NCI-H345 treated with DMSO at 0.1 percent for 48 hours (cell line): Measurements from ENCODE around the gene DOCK1.

Experiments used
- DNase-seq: peaks from one replicate; lab custom pipeline; 2025; ENCODE audit not compliant: unreplicated experiment; lab: John Stamatoyannopoulos, UW

DOCK1 gene

GRCh38 chr10:127003032-127003685, 97.9 kb downstream of the DOCK1 start:
- DNase-seq, result no peak

GRCh38 chr10:127006453-127006852, 101.2 kb downstream of the DOCK1 start:
- DNase-seq, result no peak

- DNase-seq, result no peak
These were observed 104.1 kb downstream of the DOCK1 start for GRCh38 chr10:127009366-127009765.

GRCh38 chr10:127011174-127011573, 105.9 kb downstream of the DOCK1 start:
- no peak for DNase-seq

GRCh38 chr10:127012071-127012768, 107.0 kb downstream of the DOCK1 start:
- DNase-seq, result no peak

- no peak for DNase-seq
These were observed 107.5 kb downstream of the DOCK1 start for GRCh38 chr10:127012769-127013152.

GRCh38 chr10:127013211-127013656, 108.0 kb downstream of the DOCK1 start:
- no peak for DNase-seq

GRCh38 chr10:127013691-127014473, 108.7 kb downstream of the DOCK1 start:
- no peak for DNase-seq

GRCh38 chr10:127014671-127015070, 109.4 kb downstream of the DOCK1 start:
- no peak for DNase-seq

GRCh38 chr10:127015373-127015772, 110.1 kb downstream of the DOCK1 start:
- no peak for DNase-seq

- DNase-seq, result no peak
These were observed 111.1 kb downstream of the DOCK1 start for GRCh38 chr10:127016331-127016730.

- no peak for DNase-seq
These were observed 112.5 kb downstream of the DOCK1 start for GRCh38 chr10:127017541-127018297.

GRCh38 chr10:127018298-127018650, 113.0 kb downstream of the DOCK1 start:
- DNase-seq, result no peak

GRCh38 chr10:127018766-127019165, 113.5 kb downstream of the DOCK1 start:
- DNase-seq, result no peak

- DNase-seq, result no peak
These were observed 115.0 kb downstream of the DOCK1 start for GRCh38 chr10:127020260-127020659.

GRCh38 chr10:127021801-127022200, 116.6 kb downstream of the DOCK1 start:
- no peak for DNase-seq

- no peak for DNase-seq
These were observed 119.6 kb downstream of the DOCK1 start for GRCh38 chr10:127024685-127025435.

GRCh38 chr10:127027786-127028185, 122.6 kb downstream of the DOCK1 start:
- no peak for DNase-seq

GRCh38 chr10:127028556-127028955, 123.3 kb downstream of the DOCK1 start:
- DNase-seq, result no peak

GRCh38 chr10:127029061-127029460, 123.8 kb downstream of the DOCK1 start:
- no peak for DNase-seq
